H1 (cell line): ENCODE results near the gene POU5F1. TPM values are rescaled to one million over a fixed set of nuclear protein-coding genes. Genes with fewer than 3 reads are reported as not detected.

Experiments
- ATF2 ChIP-seq: IDR thresholded peaks from 2 replicates; pipeline ENCODE4 v1.6.1; 2012; ENCODE audit warnings: low read length, inconsistent platforms
- SIX5 ChIP-seq: IDR thresholded peaks from 2 replicates; pipeline ENCODE4 v1.6.1; 2011; ENCODE audit warnings: mild to moderate bottlenecking, low read depth, low read length
- polyA plus RNA-seq, 7 experiments: library from polyadenylated mRNA; depleted of rRNA in 3 of 7; stranded (reverse) in 5 of 7; unstranded in 2 of 7; fragments of >200 nt in 5 of 7; fragments of 200-250 nt in 2 of 7; gene quantifications; 1 replicate in 5 of 7; 2 replicates in 1 of 7; 4 replicates in 1 of 7; pipeline versions ENCODE4 v1.2.1 to v1.2.3, GENCODE V29; 2011 to 2013; ENCODE audit warnings: missing spikeins in 2 of 7, mixed read lengths in 2 of 7
- total RNA-seq: library from RNA; stranded (reverse); fragmentation: NEBNext Ultra II Directional; extraction: Animal tissue kit (Norgen Biotek cat#: 25700); gene quantifications from 2 replicates; pipeline ENCODE4 v1.2.1, GENCODE V29; 2021

Gene POU5F1
- total and polyA plus RNA-seq, 2 of the 8 experiments (the other 6 are each of a cell fraction or from before 2014, with no cell fraction given) = 2,437 to 2,526 TPM

GRCh38 chr6:31193206-31193605, 22.7 kb upstream of the POU5F1 start (continued):
- TF ChIP-seq ATF2 = no peak
- TF ChIP-seq SIX5 = no peak
